ENCODE results near the gene PLXNA4. TPM values are rescaled to one million over a fixed set of nuclear protein-coding genes. Genes with fewer than 3 reads are reported as not detected.

The PLXNA4 gene
- polyA plus RNA-seq, 2 of the 4 experiments (the other 2 are of a cell fraction) = 0.12 to 0.34 TPM

DNA sequence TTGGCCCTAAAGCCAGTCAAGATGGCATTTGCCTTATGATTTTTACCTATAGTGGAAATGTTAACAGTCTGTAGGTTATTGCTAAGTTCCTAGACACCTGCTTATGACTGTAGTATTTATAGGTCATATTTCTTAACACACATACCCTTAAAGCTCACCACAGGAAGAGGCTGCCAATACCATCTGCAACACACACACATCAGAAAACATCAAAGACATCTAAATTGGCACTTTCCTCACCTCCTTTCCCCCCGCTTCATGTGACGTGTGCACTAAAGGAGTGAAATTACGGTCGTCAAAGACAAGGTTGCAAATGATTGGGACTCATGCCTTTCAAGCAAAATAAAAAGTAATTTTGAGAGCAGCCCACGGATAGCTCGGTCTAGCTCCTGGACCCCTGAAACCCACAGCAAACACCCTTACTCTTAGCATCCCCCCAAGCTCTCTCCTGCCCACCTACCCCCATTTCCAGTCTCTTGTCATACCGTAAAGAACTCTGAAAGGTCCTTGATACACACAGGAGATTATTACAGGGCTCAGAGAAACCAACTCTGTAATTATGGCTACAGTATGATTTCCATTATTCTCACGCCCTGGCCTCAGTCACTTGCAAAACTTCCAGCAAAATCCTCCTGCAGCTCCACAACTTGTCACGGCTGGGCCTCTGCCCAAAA is 90.5 kb downstream of the PLXNA4 start:
- CTCF ChIA-PET = interaction anchor here (1.0 kb wide), 1 partner anchor 109 kb away, joined by 3 read pairs; no protein-coding TSS in a partner anchor
- WGBS (ENCODE audit: missing lambda C conversion rate) = 40% methylated on average over 9 of the region's 9 CpGs
- no peak overlapping the region for H3K4me2 ChIP-seq

DNA sequence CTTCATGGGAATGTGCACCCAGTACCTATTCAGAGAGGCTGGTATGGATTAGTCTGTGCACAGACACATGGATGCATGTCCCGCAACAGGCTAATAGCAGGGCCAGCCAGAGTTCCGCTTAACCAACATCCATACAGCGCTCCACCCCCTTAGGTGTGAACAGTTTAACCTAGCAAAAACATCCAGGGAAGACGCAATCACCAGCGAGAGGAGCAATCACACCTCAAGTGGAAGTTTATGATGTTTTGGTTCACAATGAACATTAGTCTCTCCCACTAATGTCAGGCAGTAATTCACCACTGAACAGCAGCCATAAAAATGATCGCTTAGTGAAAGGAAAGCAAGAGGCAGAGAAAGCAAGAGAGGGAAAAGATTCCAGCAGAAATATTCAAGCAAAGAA is 91.1 kb downstream of the PLXNA4 start:
- Histone ChIP-seq H3K4me2 (no peak overlapping the region), H3K4me1 (no peaks in the 10 kb centered on the region), H3K9me3 (no peaks in the 10 kb centered on the region), H3K4me3 (no peak overlapping the region), H3K27ac (no peak overlapping the region)
- FAIRE-seq = no peak
- ChIA-PET CTCF (no interaction called here), POLR2A (no interaction called here)
- WGBS (ENCODE audit: missing lambda C conversion rate) = 67% methylated on average over 6 of the region's 6 CpGs
- no peak for ATAC-seq
- TF ChIP-seq MAZ (IDR thresholded peaks at IDR 0.05; ENCODE audit: borderline replicate concordance, low read depth, low read length) = no peak
- TF ChIP-seq ZC3H11A (IDR thresholded peaks at IDR 0.05) = no peak
- no peak for TF ChIP-seq MYC (IDR thresholded peaks at IDR 0.05; ENCODE audit: borderline replicate concordance, low read length)
- no peak for TF ChIP-seq ZFP36 (IDR thresholded peaks at IDR 0.05; ENCODE audit: borderline replicate concordance, partially characterized antibody)
- TF ChIP-seq, protein P1, sequence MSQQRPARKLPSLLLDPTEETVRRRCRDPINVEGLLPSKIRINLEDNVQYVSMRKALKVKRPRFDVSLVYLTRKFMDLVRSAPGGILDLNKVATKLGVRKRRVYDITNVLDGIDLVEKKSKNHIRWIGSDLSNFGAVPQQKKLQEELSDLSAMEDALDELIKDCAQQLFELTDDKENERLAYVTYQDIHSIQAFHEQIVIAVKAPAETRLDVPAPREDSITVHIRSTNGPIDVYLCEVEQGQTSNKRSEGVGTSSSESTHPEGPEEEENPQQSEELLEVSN (IDR thresholded peaks at IDR 0.05; ENCODE audit: borderline replicate concordance, low read depth) = no peak
- TF ChIP-seq, protein P2, sequence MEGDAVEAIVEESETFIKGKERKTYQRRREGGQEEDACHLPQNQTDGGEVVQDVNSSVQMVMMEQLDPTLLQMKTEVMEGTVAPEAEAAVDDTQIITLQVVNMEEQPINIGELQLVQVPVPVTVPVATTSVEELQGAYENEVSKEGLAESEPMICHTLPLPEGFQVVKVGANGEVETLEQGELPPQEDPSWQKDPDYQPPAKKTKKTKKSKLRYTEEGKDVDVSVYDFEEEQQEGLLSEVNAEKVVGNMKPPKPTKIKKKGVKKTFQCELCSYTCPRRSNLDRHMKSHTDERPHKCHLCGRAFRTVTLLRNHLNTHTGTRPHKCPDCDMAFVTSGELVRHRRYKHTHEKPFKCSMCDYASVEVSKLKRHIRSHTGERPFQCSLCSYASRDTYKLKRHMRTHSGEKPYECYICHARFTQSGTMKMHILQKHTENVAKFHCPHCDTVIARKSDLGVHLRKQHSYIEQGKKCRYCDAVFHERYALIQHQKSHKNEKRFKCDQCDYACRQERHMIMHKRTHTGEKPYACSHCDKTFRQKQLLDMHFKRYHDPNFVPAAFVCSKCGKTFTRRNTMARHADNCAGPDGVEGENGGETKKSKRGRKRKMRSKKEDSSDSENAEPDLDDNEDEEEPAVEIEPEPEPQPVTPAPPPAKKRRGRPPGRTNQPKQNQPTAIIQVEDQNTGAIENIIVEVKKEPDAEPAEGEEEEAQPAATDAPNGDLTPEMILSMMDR (IDR thresholded peaks at IDR 0.05) = no peak
- TF ChIP-seq, protein P3, sequence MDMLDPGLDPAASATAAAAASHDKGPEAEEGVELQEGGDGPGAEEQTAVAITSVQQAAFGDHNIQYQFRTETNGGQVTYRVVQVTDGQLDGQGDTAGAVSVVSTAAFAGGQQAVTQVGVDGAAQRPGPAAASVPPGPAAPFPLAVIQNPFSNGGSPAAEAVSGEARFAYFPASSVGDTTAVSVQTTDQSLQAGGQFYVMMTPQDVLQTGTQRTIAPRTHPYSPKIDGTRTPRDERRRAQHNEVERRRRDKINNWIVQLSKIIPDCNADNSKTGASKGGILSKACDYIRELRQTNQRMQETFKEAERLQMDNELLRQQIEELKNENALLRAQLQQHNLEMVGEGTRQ (IDR thresholded peaks at IDR 0.05) = no peak
- no peak for TF ChIP-seq KDM1A (IDR thresholded peaks at IDR 0.05; ENCODE audit: low read depth)
- TF ChIP-seq HOXA7 (CRISPR knock-in tag; IDR thresholded peaks at IDR 0.05) = no peak
- no peak for TF ChIP-seq HDAC2 (IDR thresholded peaks at IDR 0.05)
- TF ChIP-seq SREBF2 (IDR thresholded peaks at IDR 0.05) = no peak
- no peak for TF ChIP-seq JUNB (IDR thresholded peaks at IDR 0.05)
- TF ChIP-seq CHD4 (IDR thresholded peaks at IDR 0.05; ENCODE audit: borderline replicate concordance) = no peak
- TF ChIP-seq, protein P4, sequence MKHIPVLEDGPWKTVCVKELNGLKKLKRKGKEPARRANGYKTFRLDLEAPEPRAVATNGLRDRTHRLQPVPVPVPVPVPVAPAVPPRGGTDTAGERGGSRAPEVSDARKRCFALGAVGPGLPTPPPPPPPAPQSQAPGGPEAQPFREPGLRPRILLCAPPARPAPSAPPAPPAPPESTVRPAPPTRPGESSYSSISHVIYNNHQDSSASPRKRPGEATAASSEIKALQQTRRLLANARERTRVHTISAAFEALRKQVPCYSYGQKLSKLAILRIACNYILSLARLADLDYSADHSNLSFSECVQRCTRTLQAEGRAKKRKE (CRISPR knock-in tag; IDR thresholded peaks at IDR 0.05; ENCODE audit: low read depth) = no peak
- no peak for TF ChIP-seq JUN (IDR thresholded peaks at IDR 0.05)
- TF ChIP-seq, protein P5, sequence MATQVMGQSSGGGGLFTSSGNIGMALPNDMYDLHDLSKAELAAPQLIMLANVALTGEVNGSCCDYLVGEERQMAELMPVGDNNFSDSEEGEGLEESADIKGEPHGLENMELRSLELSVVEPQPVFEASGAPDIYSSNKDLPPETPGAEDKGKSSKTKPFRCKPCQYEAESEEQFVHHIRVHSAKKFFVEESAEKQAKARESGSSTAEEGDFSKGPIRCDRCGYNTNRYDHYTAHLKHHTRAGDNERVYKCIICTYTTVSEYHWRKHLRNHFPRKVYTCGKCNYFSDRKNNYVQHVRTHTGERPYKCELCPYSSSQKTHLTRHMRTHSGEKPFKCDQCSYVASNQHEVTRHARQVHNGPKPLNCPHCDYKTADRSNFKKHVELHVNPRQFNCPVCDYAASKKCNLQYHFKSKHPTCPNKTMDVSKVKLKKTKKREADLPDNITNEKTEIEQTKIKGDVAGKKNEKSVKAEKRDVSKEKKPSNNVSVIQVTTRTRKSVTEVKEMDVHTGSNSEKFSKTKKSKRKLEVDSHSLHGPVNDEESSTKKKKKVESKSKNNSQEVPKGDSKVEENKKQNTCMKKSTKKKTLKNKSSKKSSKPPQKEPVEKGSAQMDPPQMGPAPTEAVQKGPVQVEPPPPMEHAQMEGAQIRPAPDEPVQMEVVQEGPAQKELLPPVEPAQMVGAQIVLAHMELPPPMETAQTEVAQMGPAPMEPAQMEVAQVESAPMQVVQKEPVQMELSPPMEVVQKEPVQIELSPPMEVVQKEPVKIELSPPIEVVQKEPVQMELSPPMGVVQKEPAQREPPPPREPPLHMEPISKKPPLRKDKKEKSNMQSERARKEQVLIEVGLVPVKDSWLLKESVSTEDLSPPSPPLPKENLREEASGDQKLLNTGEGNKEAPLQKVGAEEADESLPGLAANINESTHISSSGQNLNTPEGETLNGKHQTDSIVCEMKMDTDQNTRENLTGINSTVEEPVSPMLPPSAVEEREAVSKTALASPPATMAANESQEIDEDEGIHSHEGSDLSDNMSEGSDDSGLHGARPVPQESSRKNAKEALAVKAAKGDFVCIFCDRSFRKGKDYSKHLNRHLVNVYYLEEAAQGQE (IDR thresholded peaks at IDR 0.05) = no peak
- no peak for DNase-seq (ENCODE audit: low read depth in 1 of 2, low spot score in 1 of 2)

More for the DNA sequence above, 90.5 kb downstream of the PLXNA4 start:
- H3K4me3 ChIP-seq = no peak overlapping the region
- POLR2A ChIA-PET = no interaction called here
- ATAC-seq (no peak), DNase-seq (ENCODE audit: low read depth in 1 of 2, low spot score in 1 of 2) (no peak), FAIRE-seq (no peak)
- no peaks in the 10 kb centered on the region for H3K4me1 ChIP-seq
- H3K9me3 ChIP-seq = no peaks in the 10 kb centered on the region
- TF ChIP-seq RAD21 (conservative IDR thresholded peaks at IDR 0.05 in 1 of 2, IDR thresholded peaks at IDR 0.05 in 1 of 2) = no peak
- no peak for TF ChIP-seq JUNB (IDR thresholded peaks at IDR 0.05)
- TF ChIP-seq POLR2A (IDR thresholded peaks at IDR 0.05; ENCODE audit: low read length) = no peak
- no peak for TF ChIP-seq CBX8 (IDR thresholded peaks at IDR 0.05)
- H3K27ac ChIP-seq = no peak overlapping the region

Data from A549 (cell line).